Vagina (tissue), 2 donors: ENCODE measurements around the gene LRRC59.

ENCODE experiments used
- POLR2AphosphoS5 ChIP-seq, 2 donors: sonication (generic); formaldehyde crosslinking; IDR thresholded peaks; one replicate each; pipeline ENCODE4 v1.9.0; 2017; ENCODE audit warnings: antibody characterized with exemption in 2 of 2, mild to moderate bottlenecking in 2 of 2, low read depth in 1 of 2; ENCODE audit not compliant: insufficient read depth in 1 of 2
- TF ChIP-seq, protein P1 (sequence below), 3 experiments: fragments of 450-650 bp in 2 of 3; fragments of 200-600 bp in 1 of 3; sonication (generic) in 1 of 3; IDR thresholded peaks; one replicate each; pipeline ENCODE4 v1.5.1; 2017 to 2019; ENCODE audit warnings: antibody characterized with exemption in 3 of 3, mild to moderate bottlenecking in 2 of 3, moderate library complexity in 2 of 3

DNA sequence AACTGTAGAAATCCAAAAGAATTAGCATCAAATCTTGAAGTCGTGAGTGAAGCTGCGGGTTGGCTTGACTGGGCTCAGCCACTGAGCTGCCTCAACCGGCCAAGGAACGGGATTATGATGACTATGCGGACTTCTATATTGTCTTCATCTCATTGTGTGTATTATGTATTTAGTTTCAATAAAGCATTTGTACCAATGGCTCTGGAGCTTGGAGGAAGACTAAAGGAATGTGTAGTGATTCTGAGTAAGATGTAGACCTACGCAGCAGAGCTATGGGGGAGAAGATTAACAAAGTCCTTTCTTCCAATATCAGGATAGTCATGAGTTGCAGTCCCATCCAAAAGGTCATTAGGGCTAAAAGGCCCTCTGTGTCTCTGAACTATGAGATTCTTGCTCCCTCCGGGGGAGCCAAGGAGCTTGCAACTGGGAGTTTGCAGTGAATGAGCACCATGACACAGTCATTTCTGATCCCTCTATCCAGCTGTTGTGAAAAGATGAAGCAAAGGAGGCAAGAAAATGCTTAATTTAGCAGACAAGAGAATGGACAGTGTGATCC, 16.0 kb downstream of the LRRC59 start:
- TF ChIP-seq, protein P1, sequence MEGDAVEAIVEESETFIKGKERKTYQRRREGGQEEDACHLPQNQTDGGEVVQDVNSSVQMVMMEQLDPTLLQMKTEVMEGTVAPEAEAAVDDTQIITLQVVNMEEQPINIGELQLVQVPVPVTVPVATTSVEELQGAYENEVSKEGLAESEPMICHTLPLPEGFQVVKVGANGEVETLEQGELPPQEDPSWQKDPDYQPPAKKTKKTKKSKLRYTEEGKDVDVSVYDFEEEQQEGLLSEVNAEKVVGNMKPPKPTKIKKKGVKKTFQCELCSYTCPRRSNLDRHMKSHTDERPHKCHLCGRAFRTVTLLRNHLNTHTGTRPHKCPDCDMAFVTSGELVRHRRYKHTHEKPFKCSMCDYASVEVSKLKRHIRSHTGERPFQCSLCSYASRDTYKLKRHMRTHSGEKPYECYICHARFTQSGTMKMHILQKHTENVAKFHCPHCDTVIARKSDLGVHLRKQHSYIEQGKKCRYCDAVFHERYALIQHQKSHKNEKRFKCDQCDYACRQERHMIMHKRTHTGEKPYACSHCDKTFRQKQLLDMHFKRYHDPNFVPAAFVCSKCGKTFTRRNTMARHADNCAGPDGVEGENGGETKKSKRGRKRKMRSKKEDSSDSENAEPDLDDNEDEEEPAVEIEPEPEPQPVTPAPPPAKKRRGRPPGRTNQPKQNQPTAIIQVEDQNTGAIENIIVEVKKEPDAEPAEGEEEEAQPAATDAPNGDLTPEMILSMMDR (IDR thresholded peaks at IDR 0.05): no peak
- no peak for TF ChIP-seq POLR2AphosphoS5 (IDR thresholded peaks at IDR 0.05; ENCODE audit: insufficient read depth in 1 of 2, low read depth in 1 of 2)
